GM12872 (cell line): ENCODE data around the gene PDE6H.

ENCODE experiments used
- CTCF ChIP-seq: IDR thresholded peaks from 3 replicates; pipeline ENCODE4 v1.5.1; 2011; ENCODE audit warnings: low read depth, mild to moderate bottlenecking, low read length, moderate library complexity; ENCODE audit not compliant: insufficient read depth

The PDE6H gene

DNA sequence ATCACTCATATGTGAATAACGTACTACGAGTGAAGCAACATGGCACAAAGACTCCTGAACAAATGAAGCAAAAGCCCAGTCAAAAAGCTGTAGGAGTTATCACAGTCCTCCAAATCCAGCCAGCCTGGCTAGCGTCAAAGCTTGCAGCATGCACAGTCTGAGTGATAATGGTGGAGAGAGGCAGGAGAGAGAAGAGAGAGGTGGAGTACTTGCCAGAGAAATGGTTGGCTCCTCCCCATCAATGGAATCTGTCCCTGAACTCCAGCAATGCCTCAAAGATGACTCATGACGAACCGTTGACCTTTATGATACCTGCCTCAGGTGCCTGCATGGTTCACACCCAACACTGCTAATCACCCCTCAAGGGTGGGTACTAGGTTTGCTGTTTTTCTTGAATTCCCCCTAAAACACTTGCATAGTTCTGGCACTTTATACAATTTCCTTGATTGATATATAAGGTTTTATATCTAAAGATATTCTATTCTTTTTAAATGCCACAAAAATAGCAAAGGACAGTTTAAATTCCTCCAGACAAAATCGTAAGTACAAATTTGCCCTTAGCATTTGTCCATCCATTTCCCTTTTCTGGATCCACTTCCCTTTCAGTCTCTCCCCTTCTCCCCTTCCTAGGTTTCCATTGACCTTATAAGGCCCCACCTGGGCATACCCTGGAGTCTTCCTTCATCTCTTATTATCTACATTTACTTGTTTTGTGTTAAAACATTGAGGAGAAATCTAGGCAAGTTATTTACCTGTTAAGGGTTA lies 21.7 kb upstream of the PDE6H start:
- TF ChIP-seq CTCF, result no peak

DNA sequence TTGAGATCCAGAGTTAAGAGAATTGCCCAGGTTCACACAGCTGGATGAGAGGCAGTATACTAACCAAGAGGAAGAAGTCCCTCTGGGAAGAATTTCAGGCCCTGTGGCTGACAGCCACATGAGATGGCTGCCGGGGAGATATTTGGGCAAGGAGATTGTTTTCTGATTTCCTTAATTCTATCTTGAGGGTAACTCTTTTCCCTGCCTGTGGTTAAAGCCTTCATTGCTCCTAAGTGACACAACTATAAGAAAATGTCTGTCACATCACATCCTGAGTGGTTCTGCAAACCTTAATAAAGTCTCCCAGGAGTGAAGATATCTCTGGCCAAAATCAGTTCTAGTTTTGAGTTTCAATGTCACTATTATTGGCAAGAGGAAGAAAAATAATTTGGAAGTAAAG lies 21.0 kb upstream of the PDE6H start:
- no peak for TF ChIP-seq CTCF

GRCh38 chr12:14952299-14952921 lies 20.4 kb upstream of the PDE6H start:
- TF ChIP-seq CTCF, result no peak

GRCh38 chr12:14953752-14954151 lies 19.1 kb upstream of the PDE6H start:
- TF ChIP-seq CTCF, result no peak

- TF ChIP-seq CTCF, result no peak
Observed at GRCh38 chr12:14954269-14954668, 18.6 kb upstream of the PDE6H start.

- TF ChIP-seq CTCF, result no peak
Observed at GRCh38 chr12:14956024-14956891, 16.6 kb upstream of the PDE6H start.

DNA sequence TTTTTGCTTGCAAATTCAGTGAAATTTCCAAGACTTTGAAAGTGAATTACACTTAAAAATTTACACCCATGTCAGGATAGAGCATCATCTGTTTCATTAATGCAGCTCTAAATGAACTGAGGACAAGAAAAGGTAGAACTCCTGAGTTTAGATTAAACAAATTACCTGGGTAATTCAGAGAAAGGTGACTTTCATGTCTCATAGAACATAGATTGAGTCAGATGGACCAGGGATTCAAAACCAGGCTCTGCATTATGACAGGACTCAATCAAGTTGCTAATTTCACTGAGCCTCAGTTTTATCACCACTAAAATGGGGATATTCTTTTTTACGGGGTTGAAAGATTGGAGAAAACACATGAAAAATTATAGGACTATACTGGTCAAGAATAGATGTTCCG lies 15.9 kb upstream of the PDE6H start:
- no peak for TF ChIP-seq CTCF
